Fibroblast of mammary gland (primary cell): ENCODE measurements around the gene RPL35.

Source experiments
- DNase-seq: peaks from one replicate; pipeline ENCODE4 v3.0.0-alpha.2; 2010; ENCODE audit warnings: low read depth
- H3K4me3 ChIP-seq: 2 replicates; pipeline ENCODE4 v1.5.1; 2011; ENCODE audit warnings: low read depth, mild to moderate bottlenecking, low read length, moderate library complexity; ENCODE audit not compliant: control insufficient read depth
- CTCF ChIP-seq: conservative IDR thresholded peaks from 2 replicates; pipeline ENCODE4 v1.5.1; 2011; ENCODE audit warnings: low read depth, low read length, inconsistent platforms; ENCODE audit not compliant: control insufficient read depth, insufficient read depth

Gene RPL35

GRCh38 chr9:124894035-124894740, 32.4 kb upstream of the RPL35 start:
- no peak for TF ChIP-seq CTCF
- no peak overlapping the region for H3K4me3 ChIP-seq
- DNase-seq = no peak

DNA sequence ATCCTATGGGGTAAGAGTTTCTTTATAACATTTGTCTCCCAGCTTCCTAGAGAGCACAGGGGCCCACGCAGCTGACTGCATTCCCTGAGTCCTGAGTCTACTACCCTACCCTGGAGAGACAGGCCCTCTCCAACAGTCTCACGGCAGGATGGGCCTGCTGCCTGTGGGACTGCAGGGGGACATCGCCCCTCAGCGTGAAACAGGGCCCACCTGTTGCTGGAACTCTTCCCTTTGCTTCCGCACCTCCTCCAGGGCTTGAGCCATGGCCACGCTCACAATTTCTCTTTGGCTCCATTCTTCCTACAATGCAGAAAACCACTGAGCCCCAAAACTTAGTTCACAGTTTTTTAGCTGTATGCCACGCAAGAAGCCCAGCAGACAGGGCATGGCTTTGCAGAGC, 28.4 kb upstream of the RPL35 start:
- H3K4me3 ChIP-seq = no peak overlapping the region
- TF ChIP-seq CTCF = no peak
- no peak for DNase-seq

DNA sequence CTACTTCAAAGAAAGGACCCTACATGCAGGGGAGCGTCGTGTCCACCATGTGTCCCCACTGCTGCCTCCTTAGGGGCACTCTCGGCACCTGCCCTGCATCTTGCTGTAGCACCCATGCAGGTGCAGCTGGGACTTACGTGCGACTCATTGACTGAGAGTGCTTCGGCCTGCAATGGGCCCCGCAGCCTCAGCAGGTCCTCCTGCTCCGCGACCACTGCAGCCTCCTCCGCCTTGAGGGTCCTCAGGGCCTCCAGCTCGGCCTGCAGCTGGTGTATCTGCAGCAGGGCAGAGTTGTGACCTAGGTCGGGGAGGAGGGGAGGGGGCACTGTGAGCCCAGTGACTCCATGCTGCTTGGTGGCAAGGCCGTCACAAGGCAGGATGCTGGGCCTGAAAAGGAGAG, 27.2 kb upstream of the RPL35 start:
- DNase-seq = no peak
- no peak overlapping the region for H3K4me3 ChIP-seq
- no peak for TF ChIP-seq CTCF

GRCh38 chr9:124887832-124888231, 26.1 kb upstream of the RPL35 start:
- H3K4me3 ChIP-seq = no peak overlapping the region
- DNase-seq = no peak
- TF ChIP-seq CTCF = no peak

- no peak overlapping the region for H3K4me3 ChIP-seq
- DNase-seq = no peak
- no peak for TF ChIP-seq CTCF
Measured at GRCh38 chr9:124886866-124887492, 25.2 kb upstream of the RPL35 start.

- H3K4me3 ChIP-seq = no peak overlapping the region
- TF ChIP-seq CTCF = no peak
- DNase-seq = no peak
Measured at GRCh38 chr9:124886461-124886860, 24.7 kb upstream of the RPL35 start.
